Measurements from ENCODE around the gene C10orf90. TPM values are rescaled to one million over a fixed set of nuclear protein-coding genes. Genes with fewer than 3 reads are reported as not detected.

C10orf90 gene
- total RNA-seq, 1 experiment from 2014 or later, result not detected

DNA sequence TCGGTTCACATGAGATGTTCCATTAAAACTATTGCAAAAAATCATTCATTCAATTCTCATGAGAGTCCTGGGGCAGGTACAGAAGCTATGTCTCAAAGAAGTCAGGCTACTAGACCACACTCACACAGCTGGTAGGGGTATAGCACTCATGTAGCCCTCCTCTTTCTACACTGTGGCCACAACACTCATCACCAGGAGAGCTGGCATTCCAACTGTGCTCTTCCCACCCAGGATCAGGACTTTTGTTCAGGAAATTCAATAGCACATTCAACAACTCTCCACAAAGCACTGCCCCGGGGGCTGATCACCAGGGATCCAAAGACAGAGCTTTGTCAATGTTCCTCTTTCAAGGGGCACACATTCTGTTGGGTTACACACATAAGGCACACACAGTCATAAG is 31.0 kb upstream of the C10orf90 start:
- Mint-ChIP-seq H3K27me3 (ENCODE audit: low read depth) (no peaks in the 10 kb centered on the region), H3K4me1 (peaks cover 8 to 14% of the 10 kb centered on the region in 2 experiments), H3K9me3 (peaks cover 0 to 4% of the 10 kb centered on the region in 2 experiments; a peak in 2 of 5 replicates), H3K36me3 (ENCODE audit: insufficient read depth in 1 of 3, low read depth in 3 of 3) (no peaks in the 10 kb centered on the region; a peak in 1 of 7 replicates), H3K4me3 (no peak overlapping the region), H3K27ac (no peak overlapping the region)
- Histone ChIP-seq H3K18ac (ENCODE audit: insufficient read length, low read depth, low read length) (no peak overlapping the region), H3K4me1 (ENCODE audit: insufficient read depth, low read length) (no peaks in the 10 kb centered on the region; the same call in 1 of the 2 replicates), H3K4ac (ENCODE audit: low read depth, low read length) (no peak overlapping the region), H2AK5ac (ENCODE audit: insufficient read length, low read length) (no peak overlapping the region), H3K56ac (ENCODE audit: insufficient read length, low read depth, low read length) (no peak overlapping the region), H3K9ac (ENCODE audit: extremely low read depth, insufficient read length, low read length) (no peak overlapping the region), H3K27me3 (ENCODE audit: insufficient read depth, low read length) (no peaks in the 10 kb centered on the region), H3K79me1 (ENCODE audit: insufficient read depth, low read depth, low read length, poor library complexity, severe bottlenecking) (no peaks in the 10 kb centered on the region), H4K20me1 (ENCODE audit: control insufficient read depth, insufficient read depth, insufficient read length) (no peaks in the 10 kb centered on the region), H3K4me2 (ENCODE audit: insufficient read depth, insufficient read length, low read length) (no peak overlapping the region), H3K79me2 (ENCODE audit: insufficient read depth, low read length) (no peaks in the 10 kb centered on the region), H4K91ac (ENCODE audit: insufficient read length, low read depth, low read length) (no peak overlapping the region), H4K5ac (ENCODE audit: insufficient read length, low read depth, low read length) (no peak overlapping the region), H2AFZ (ENCODE audit: low read length) (no peak overlapping the region), H2BK15ac (ENCODE audit: low read depth, low read length) (no peak overlapping the region), H3K23ac (ENCODE audit: insufficient read length, low read depth, low read length) (no peak overlapping the region), H4K8ac (replicated peaks; ENCODE audit: insufficient read length, low read depth, low read length) (no peak overlapping the region), H3T11ph (ENCODE audit: low read length) (no peak overlapping the region), H3K23me2 (ENCODE audit: insufficient read length, low read depth, low read length, poor library complexity, severe bottlenecking) (no peaks in the 10 kb centered on the region), H3K27ac (ENCODE audit: insufficient read length, low read depth, low read length) (no peak overlapping the region), H2BK5ac (ENCODE audit: insufficient read length, low read length) (no peak overlapping the region), H2BK20ac (ENCODE audit: low read depth, low read length, poor library complexity, severe bottlenecking) (no peak overlapping the region), H2BK120ac (ENCODE audit: low read depth, low read length, poor library complexity, severe bottlenecking) (no peak overlapping the region), H3K9me3 (ENCODE audit: control insufficient read depth, low read depth, low read length) (no peaks in the 10 kb centered on the region), H2BK12ac (ENCODE audit: insufficient read length, low read depth, low read length) (no peak overlapping the region), H3K14ac (ENCODE audit: insufficient read depth, low read length) (no peak overlapping the region)
- TF ChIP-seq, protein P1, sequence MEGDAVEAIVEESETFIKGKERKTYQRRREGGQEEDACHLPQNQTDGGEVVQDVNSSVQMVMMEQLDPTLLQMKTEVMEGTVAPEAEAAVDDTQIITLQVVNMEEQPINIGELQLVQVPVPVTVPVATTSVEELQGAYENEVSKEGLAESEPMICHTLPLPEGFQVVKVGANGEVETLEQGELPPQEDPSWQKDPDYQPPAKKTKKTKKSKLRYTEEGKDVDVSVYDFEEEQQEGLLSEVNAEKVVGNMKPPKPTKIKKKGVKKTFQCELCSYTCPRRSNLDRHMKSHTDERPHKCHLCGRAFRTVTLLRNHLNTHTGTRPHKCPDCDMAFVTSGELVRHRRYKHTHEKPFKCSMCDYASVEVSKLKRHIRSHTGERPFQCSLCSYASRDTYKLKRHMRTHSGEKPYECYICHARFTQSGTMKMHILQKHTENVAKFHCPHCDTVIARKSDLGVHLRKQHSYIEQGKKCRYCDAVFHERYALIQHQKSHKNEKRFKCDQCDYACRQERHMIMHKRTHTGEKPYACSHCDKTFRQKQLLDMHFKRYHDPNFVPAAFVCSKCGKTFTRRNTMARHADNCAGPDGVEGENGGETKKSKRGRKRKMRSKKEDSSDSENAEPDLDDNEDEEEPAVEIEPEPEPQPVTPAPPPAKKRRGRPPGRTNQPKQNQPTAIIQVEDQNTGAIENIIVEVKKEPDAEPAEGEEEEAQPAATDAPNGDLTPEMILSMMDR (conservative IDR thresholded peaks at IDR 0.05), result no peak
- DNase-seq, result no peak
- WGBS (ENCODE audit: extremely low coverage, insufficient read length, low lambda C conversion rate), result no CpG with 5 or more reads among the region's 2 CpGs

Measured in H9 (cell line).